GM19395 (cell line): Measurements from ENCODE around the gene RLN3.
"Not testable (repeated sequence)": the region's sequence is repeated elsewhere in the genome, so short reads cannot be mapped to it uniquely, and the experiment has no call there.

Source experiments
- ATAC-seq: cut with Tn5 transposase; IDR thresholded peaks from one replicate; pipeline ENCODE4 v1.9.1; 2021; ENCODE audit warnings: mild to moderate bottlenecking, moderate library complexity; ENCODE audit not compliant: unreplicated experiment

RLN3 gene

GRCh38 chr19:14019100-14019499 is 8.8 kb upstream of the RLN3 start:
- ATAC-seq = no peak

GRCh38 chr19:14019739-14020138 is 8.2 kb upstream of the RLN3 start:
- ATAC-seq = not testable (repeated sequence)

- no peak for ATAC-seq
Observed at GRCh38 chr19:14021474-14021873, 6.5 kb upstream of the RLN3 start.

- no peak for ATAC-seq
Observed at GRCh38 chr19:14022469-14022868, 5.5 kb upstream of the RLN3 start.

GRCh38 chr19:14023404-14024235 is 4.3 kb upstream of the RLN3 start:
- no peak for ATAC-seq

GRCh38 chr19:14026652-14027192 is 1.2 kb upstream of the RLN3 start:
- ATAC-seq = not testable (repeated sequence)

GRCh38 chr19:14028901-14029300 is 953 bp downstream of the RLN3 start:
- ATAC-seq = no peak

GRCh38 chr19:14030997-14031718 is 3.2 kb downstream of the RLN3 start:
- ATAC-seq = no peak

GRCh38 chr19:14031719-14032480 is 4.0 kb downstream of the RLN3 start, which contains the start of gene IL27RA:
Gene IL27RA, plus strand, starts transcription at chr19:14031762. Its CDS starts 111 bp downstream, at chr19:14031873.
- peak; percentile 66 for ATAC-seq

- ATAC-seq = no peak
Observed at GRCh38 chr19:14033946-14034345, 6.0 kb downstream of the RLN3 start.

- not testable (repeated sequence) for ATAC-seq
Observed at GRCh38 chr19:14035159-14035558, 7.2 kb downstream of the RLN3 start.

GRCh38 chr19:14035706-14036105 is 7.8 kb downstream of the RLN3 start:
- ATAC-seq = no peak

GRCh38 chr19:14039181-14039580 is 11.2 kb downstream of the RLN3 start:
- no peak for ATAC-seq

GRCh38 chr19:14042659-14043608 is 15.0 kb downstream of the RLN3 start:
- ATAC-seq = not testable (repeated sequence)

- ATAC-seq = not testable (repeated sequence)
Observed at GRCh38 chr19:14047866-14048265, 19.9 kb downstream of the RLN3 start.

- no peak for ATAC-seq
Observed at GRCh38 chr19:14048443-14049153, 20.6 kb downstream of the RLN3 start.

GRCh38 chr19:14050512-14050911 is 22.6 kb downstream of the RLN3 start:
- ATAC-seq = no peak

GRCh38 chr19:14050961-14051360 is 23.0 kb downstream of the RLN3 start:
- not testable (repeated sequence) for ATAC-seq

- no peak for ATAC-seq
Observed at GRCh38 chr19:14051980-14052379, 24.0 kb downstream of the RLN3 start.
